Activated CD8-positive, alpha-beta memory T cell treated with anti-CD3 and anti-CD28 coated beads for 1 hour (primary cell): ENCODE results near the gene DUSP16.
"Not testable (repeated sequence)": the region's sequence is repeated elsewhere in the genome, so short reads cannot be mapped to it uniquely, and the experiment has no call there.

Source experiments
- DNase-seq, 2 donors: peaks; one replicate each; pipeline ENCODE4 v3.0.0-alpha.2; 2020; ENCODE audit warnings: low read depth in 1 of 2; ENCODE audit errors: extremely low read depth in 1 of 2

DUSP16 gene

GRCh38 chr12:12583510-12584178 lies 21.0 kb upstream of the DUSP16 start:
- no peak for DNase-seq

- no peak for DNase-seq
Measured at GRCh38 chr12:12582895-12583303, 20.2 kb upstream of the DUSP16 start.

- no peak for DNase-seq
Measured at GRCh38 chr12:12582193-12582881, 19.7 kb upstream of the DUSP16 start.

- not testable (repeated sequence) for DNase-seq
Measured at GRCh38 chr12:12580716-12581115, 18.1 kb upstream of the DUSP16 start.

- DNase-seq, result no peak
Measured at GRCh38 chr12:12577786-12578185, 15.1 kb upstream of the DUSP16 start.

- DNase-seq, result no peak
Measured at GRCh38 chr12:12572659-12573058, 10.0 kb upstream of the DUSP16 start.

- DNase-seq, result not testable (repeated sequence)
Measured at GRCh38 chr12:12565971-12566370, 3.3 kb upstream of the DUSP16 start.

GRCh38 chr12:12564911-12565310 lies 2.2 kb upstream of the DUSP16 start:
- no peak for DNase-seq

- no peak for DNase-seq
Measured at GRCh38 chr12:12563290-12563928, 746 bp upstream of the DUSP16 start.

GRCh38 chr12:12562016-12562483 lies 613 bp downstream of the DUSP16 start:
- peak; percentile 3 to 23 for DNase-seq

- peak in 1 of 2 donors; percentile 8 for DNase-seq
Measured at GRCh38 chr12:12561371-12562015, 1.2 kb downstream of the DUSP16 start.

- peak; percentile 18 to 27 for DNase-seq
Measured at GRCh38 chr12:12560587-12561370, 1.9 kb downstream of the DUSP16 start.

GRCh38 chr12:12559719-12560296 lies 2.9 kb downstream of the DUSP16 start:
- DNase-seq, result no peak

GRCh38 chr12:12558291-12558690 lies 4.4 kb downstream of the DUSP16 start:
- DNase-seq, result no peak

- DNase-seq, result no peak
Measured at GRCh38 chr12:12557733-12558132, 4.9 kb downstream of the DUSP16 start.

GRCh38 chr12:12555656-12556055 lies 7.0 kb downstream of the DUSP16 start:
- DNase-seq, result no peak

- no peak for DNase-seq
Measured at GRCh38 chr12:12553208-12553785, 9.4 kb downstream of the DUSP16 start.

GRCh38 chr12:12551115-12551514 lies 11.5 kb downstream of the DUSP16 start:
- no peak for DNase-seq

- DNase-seq, result no peak
Measured at GRCh38 chr12:12550277-12550676, 12.4 kb downstream of the DUSP16 start.

- no peak for DNase-seq
Measured at GRCh38 chr12:12549426-12549825, 13.2 kb downstream of the DUSP16 start.
